OCI-LY3 (cell line): ENCODE data around the gene ABCB8.

Source experiments
- H2AFZ ChIP-seq: fragments of 200-600, 300-600 bp; shearing (Covaris generic); 2 replicates; pipeline ENCODE4 v1.6.0; 2014; ENCODE audit warnings: antibody characterized with exemption, low read depth, low read length
- H3K27ac ChIP-seq: fragments of 200-600, 300-600 bp; sonication (generic); 2 replicates; pipeline ENCODE4 v1.5.1; 2014; ENCODE audit warnings: mild to moderate bottlenecking, low read length, moderate library complexity, mixed read lengths
- H3K27me3 ChIP-seq: fragments of 200-600, 300-600 bp; sonication (generic); 2 replicates; pipeline ENCODE4 v1.6.1; 2014; ENCODE audit warnings: low read depth, low read length, mixed read lengths
- H3K36me3 ChIP-seq: fragments of 200-600, 300-600 bp; sonication (generic); replicated peaks from 2 replicates; pipeline ENCODE3; 2014; ENCODE audit warnings: low read depth, low read length, mixed read lengths
- H3K4me1 ChIP-seq: fragments of 300-600, 200-600 bp; sonication (generic); 2 replicates; pipeline ENCODE4 v1.6.1; 2014; ENCODE audit warnings: low read length, mixed read lengths
- H3K4me2 ChIP-seq: fragments of 200-600, 300-600 bp; sonication (generic); 2 replicates; pipeline ENCODE4 v1.6.1; 2014; ENCODE audit warnings: low read length, mixed read lengths
- H3K4me3 ChIP-seq: fragments of 300-600, 200-600 bp; sonication (generic); 2 replicates; pipeline ENCODE4 v1.5.1; 2014; ENCODE audit warnings: antibody characterized with exemption, mild to moderate bottlenecking, low read length, moderate library complexity
- H3K79me2 ChIP-seq: fragments of 300-600, 200-600 bp; shearing (Covaris generic); 2 replicates; pipeline ENCODE4 v1.6.1; 2014; ENCODE audit warnings: mild to moderate bottlenecking, low read length, mixed read lengths
- H3K9ac ChIP-seq: fragments of 300-600, 200-600 bp; shearing (Covaris generic); 2 replicates; pipeline ENCODE4 v1.6.0; 2014; ENCODE audit warnings: mild to moderate bottlenecking, low read length, moderate library complexity
- H3K9me3 ChIP-seq: fragments of 200-600, 300-600 bp; shearing (Covaris generic); 2 replicates; pipeline ENCODE4 v1.6.1; 2014; ENCODE audit warnings: low read length, mixed read lengths; ENCODE audit not compliant: insufficient read depth
- H4K20me1 ChIP-seq: fragments of 200-600, 300-600 bp; sonication (generic); 2 replicates; pipeline ENCODE4 v1.6.1; 2016; ENCODE audit warnings: low read length, mixed read lengths; ENCODE audit not compliant: insufficient read depth
- EZH2phosphoT487 ChIP-seq: fragments of 200-600 bp; shearing (Covaris generic); IDR thresholded peaks from 2 replicates; pipeline ENCODE4 v1.6.1; 2018; ENCODE audit warnings: antibody characterized with exemption, mixed run types, low read depth
- TF ChIP-seq, protein P1 (sequence below): fragments of 200-600, 300-600 bp; sonication (generic); IDR thresholded peaks from 2 replicates; pipeline ENCODE4 v1.5.1; 2014; ENCODE audit warnings: antibody characterized with exemption, low read length, low read depth

Gene ABCB8

GRCh38 chr7:151077705-151078232 lies 49.5 kb downstream of the ABCB8 start:
- H3K27ac ChIP-seq, result peak overlapping the region; percentile 17; the same call in 1 of the 2 replicates
- no peak overlapping the region for H3K4me3 ChIP-seq
- peaks cover 35% of the 10 kb centered on the region for H3K4me1 ChIP-seq
- no peaks in the 10 kb centered on the region for H3K27me3 ChIP-seq
- no peak for TF ChIP-seq EZH2phosphoT487
- TF ChIP-seq, protein P1, sequence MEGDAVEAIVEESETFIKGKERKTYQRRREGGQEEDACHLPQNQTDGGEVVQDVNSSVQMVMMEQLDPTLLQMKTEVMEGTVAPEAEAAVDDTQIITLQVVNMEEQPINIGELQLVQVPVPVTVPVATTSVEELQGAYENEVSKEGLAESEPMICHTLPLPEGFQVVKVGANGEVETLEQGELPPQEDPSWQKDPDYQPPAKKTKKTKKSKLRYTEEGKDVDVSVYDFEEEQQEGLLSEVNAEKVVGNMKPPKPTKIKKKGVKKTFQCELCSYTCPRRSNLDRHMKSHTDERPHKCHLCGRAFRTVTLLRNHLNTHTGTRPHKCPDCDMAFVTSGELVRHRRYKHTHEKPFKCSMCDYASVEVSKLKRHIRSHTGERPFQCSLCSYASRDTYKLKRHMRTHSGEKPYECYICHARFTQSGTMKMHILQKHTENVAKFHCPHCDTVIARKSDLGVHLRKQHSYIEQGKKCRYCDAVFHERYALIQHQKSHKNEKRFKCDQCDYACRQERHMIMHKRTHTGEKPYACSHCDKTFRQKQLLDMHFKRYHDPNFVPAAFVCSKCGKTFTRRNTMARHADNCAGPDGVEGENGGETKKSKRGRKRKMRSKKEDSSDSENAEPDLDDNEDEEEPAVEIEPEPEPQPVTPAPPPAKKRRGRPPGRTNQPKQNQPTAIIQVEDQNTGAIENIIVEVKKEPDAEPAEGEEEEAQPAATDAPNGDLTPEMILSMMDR, result no peak
- no peak overlapping the region for H3K9ac ChIP-seq
- no peaks in the 10 kb centered on the region for H3K9me3 ChIP-seq
- peaks cover 20% of the 10 kb centered on the region for H3K36me3 ChIP-seq
- peaks cover 40% of the 10 kb centered on the region for H3K79me2 ChIP-seq
- H3K4me2 ChIP-seq, result no peak overlapping the region
- H4K20me1 ChIP-seq, result no peaks in the 10 kb centered on the region
- H2AFZ ChIP-seq, result no peak overlapping the region

- no peak overlapping the region for H2AFZ ChIP-seq
- H3K9me3 ChIP-seq, result no peaks in the 10 kb centered on the region
- H3K36me3 ChIP-seq, result peaks cover 20% of the 10 kb centered on the region
- no peak overlapping the region for H3K9ac ChIP-seq
- H4K20me1 ChIP-seq, result no peaks in the 10 kb centered on the region
- H3K27me3 ChIP-seq, result no peaks in the 10 kb centered on the region
- H3K4me1 ChIP-seq, result peaks cover 35% of the 10 kb centered on the region
- peaks cover 43% of the 10 kb centered on the region for H3K79me2 ChIP-seq
- H3K4me3 ChIP-seq, result no peak overlapping the region
- TF ChIP-seq EZH2phosphoT487, result no peak
- TF ChIP-seq, protein P1, result no peak
- H3K27ac ChIP-seq, result no peak overlapping the region
- H3K4me2 ChIP-seq, result peak overlapping the region; percentile 5; the same call in 1 of the 2 replicates
Observed at GRCh38 chr7:151078233-151079040, 50.2 kb downstream of the ABCB8 start.

DNA sequence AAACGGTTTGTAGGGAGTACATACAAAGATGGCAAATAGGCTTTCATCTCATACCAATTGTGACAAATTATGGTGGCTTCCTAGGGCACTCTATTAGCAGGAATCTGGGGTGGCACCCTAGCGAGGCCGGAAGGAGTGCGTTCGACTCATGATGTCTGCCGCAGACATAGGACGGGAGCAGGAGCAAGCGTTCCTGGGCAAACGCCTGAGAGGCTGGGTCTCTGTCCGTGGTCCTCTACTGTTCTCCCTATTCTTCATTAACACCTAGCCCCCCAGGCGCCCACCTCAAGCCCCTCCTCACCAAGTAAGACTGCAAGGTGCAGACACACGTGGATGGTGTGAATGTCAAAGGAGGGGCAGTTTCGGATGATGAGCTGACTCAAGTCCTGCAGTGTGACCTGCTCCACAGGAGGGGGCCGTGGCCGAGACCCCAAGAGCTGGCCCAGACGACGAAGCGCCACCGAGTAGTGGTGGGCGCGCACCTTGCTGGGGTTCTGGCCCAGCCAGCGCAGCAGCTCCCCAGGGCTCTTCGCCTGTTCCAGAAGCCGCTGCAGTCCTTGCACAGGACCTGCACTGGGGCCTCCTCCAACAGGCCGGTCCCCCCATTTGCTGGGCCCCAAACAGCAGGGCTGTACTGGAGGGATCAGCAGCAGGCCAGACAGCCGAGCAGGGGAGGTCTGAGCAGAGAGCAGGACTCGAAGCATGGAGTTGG lies 51.1 kb downstream of the ABCB8 start:
- H4K20me1 ChIP-seq, result no peaks in the 10 kb centered on the region
- H3K9me3 ChIP-seq, result no peaks in the 10 kb centered on the region
- TF ChIP-seq EZH2phosphoT487, result no peak
- TF ChIP-seq, protein P1, result no peak
- peak overlapping the region; percentile 94 for H3K4me3 ChIP-seq
- H3K27me3 ChIP-seq, result no peaks in the 10 kb centered on the region
- H2AFZ ChIP-seq, result no peak overlapping the region
- H3K79me2 ChIP-seq, result peaks cover 43% of the 10 kb centered on the region
- H3K4me2 ChIP-seq, result peak overlapping the region; percentile 88
- peaks cover 20% of the 10 kb centered on the region for H3K36me3 ChIP-seq
- no peak overlapping the region for H3K27ac ChIP-seq
- H3K9ac ChIP-seq, result peak overlapping the region; percentile 92
- H3K4me1 ChIP-seq, result peaks cover 40% of the 10 kb centered on the region

GRCh38 chr7:151080067-151080521 lies 51.8 kb downstream of the ABCB8 start:
- Histone ChIP-seq H3K4me1 (peaks cover 44% of the 10 kb centered on the region), H3K36me3 (peaks cover 14% of the 10 kb centered on the region), H3K27me3 (no peaks in the 10 kb centered on the region), H3K9me3 (no peaks in the 10 kb centered on the region), H2AFZ (no peak overlapping the region), H4K20me1 (no peaks in the 10 kb centered on the region), H3K27ac (peak overlapping the region; percentile 59), H3K4me3 (peak overlapping the region; percentile 94), H3K79me2 (peaks cover 43% of the 10 kb centered on the region), H3K9ac (peak overlapping the region; percentile 92), H3K4me2 (peak overlapping the region; percentile 88)
- no peak for TF ChIP-seq EZH2phosphoT487
